Activated CD4-positive, CD25-positive, alpha-beta regulatory T cell treated with anti-CD3 and anti-CD28 coated beads, Interleukin-2, amount 50 U/mL, for 16 hours (primary cell): ENCODE data around the gene SNX32.
"Not testable (repeated sequence)": the region's sequence is repeated elsewhere in the genome, so short reads cannot be mapped to it uniquely, and the experiment has no call there.

ENCODE experiments used
- DNase-seq: peaks from one replicate; pipeline ENCODE4 v3.0.0-alpha.2; 2020; ENCODE audit warnings: low read depth, low spot score

SNX32 gene

GRCh38 chr11:65883786-65884715 lies 50.3 kb downstream of the SNX32 start:
- no peak for DNase-seq

GRCh38 chr11:65884716-65885092 lies 50.9 kb downstream of the SNX32 start:
- DNase-seq = peak; percentile 68

- DNase-seq = no peak
Observed at GRCh38 chr11:65885231-65885630, 51.5 kb downstream of the SNX32 start.

GRCh38 chr11:65885808-65886536 lies 52.2 kb downstream of the SNX32 start:
- DNase-seq = no peak

GRCh38 chr11:65886826-65887722 lies 53.3 kb downstream of the SNX32 start:
- no peak for DNase-seq

GRCh38 chr11:65887723-65888162 lies 54.0 kb downstream of the SNX32 start:
- DNase-seq = no peak

- peak; percentile 94 for DNase-seq
Observed at GRCh38 chr11:65888163-65888814, 54.5 kb downstream of the SNX32 start, which contains the start of gene FIBP. Gene FIBP, minus strand, starts transcription at chr11:65888471. Its CDS starts 53 bp downstream, at chr11:65888418.

- DNase-seq = peak; percentile 96
Observed at GRCh38 chr11:65890324-65891218, 56.8 kb downstream of the SNX32 start, which contains the start of gene CCDC85B. Gene CCDC85B, plus strand, starts transcription at chr11:65890673. Its CDS starts 111 bp downstream, at chr11:65890784.

GRCh38 chr11:65891219-65892136 lies 57.7 kb downstream of the SNX32 start:
- DNase-seq = no peak

GRCh38 chr11:65892137-65892540 lies 58.4 kb downstream of the SNX32 start:
- DNase-seq = not testable (repeated sequence)

- no peak for DNase-seq
Observed at GRCh38 chr11:65892661-65893317, 59.0 kb downstream of the SNX32 start.

GRCh38 chr11:65894034-65894591 lies 60.4 kb downstream of the SNX32 start:
- DNase-seq = no peak

GRCh38 chr11:65895482-65895981 lies 61.8 kb downstream of the SNX32 start:
- no peak for DNase-seq

- DNase-seq = no peak
Observed at GRCh38 chr11:65896034-65896999, 62.6 kb downstream of the SNX32 start.

- no peak for DNase-seq
Observed at GRCh38 chr11:65897020-65897471, 63.3 kb downstream of the SNX32 start.

GRCh38 chr11:65898656-65899355 lies 65.0 kb downstream of the SNX32 start:
- no peak for DNase-seq
